Measurements from ENCODE around the gene ASCC1.
A peak's percentile ranks its signal among the peaks of the same experiment; 100 is the strongest.

ASCC1 gene

DNA sequence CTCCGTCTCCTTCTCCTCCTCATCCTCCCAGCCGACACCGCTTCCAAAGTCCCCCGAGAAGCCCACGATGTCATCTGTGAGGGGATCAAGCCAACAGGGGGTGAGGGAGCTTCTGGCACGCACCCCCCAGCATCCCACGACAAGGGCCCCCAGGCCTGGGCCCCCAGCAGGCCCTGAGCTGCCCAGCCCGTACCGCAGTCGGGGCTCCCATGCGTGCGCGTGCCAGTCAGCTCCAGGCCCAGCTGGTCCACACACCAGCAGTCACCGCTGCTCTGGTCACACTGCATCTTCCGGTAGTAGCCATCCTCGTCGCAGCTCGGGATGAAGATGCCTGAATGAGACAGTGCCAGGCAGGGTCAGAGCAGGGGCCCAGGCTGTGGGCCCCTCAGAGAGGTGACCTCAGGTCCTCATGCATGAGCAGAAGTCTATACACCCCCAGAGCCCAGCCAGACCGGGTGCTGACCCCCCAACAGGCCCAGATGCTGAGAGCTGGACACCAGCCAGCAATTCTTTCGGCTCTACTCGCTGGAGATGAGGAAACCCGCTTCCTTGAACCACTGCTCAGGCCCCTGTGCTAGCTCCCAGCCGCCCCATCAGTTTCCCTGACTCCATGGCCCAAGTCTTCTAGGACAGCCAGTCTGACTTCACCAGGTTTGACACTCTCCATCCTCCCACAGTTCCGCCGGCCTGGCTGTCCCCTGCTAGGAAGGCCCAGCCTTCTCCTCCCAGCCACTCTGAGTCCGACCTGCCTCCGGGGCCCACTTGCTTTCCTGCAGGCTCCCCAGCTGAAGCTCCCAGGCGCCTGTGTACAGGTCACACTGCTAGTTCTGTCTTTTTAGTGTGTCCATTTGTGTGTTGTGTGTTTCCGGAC lies 153.0 kb downstream of the ASCC1 start:
- DNase-seq, result no peak

DNA sequence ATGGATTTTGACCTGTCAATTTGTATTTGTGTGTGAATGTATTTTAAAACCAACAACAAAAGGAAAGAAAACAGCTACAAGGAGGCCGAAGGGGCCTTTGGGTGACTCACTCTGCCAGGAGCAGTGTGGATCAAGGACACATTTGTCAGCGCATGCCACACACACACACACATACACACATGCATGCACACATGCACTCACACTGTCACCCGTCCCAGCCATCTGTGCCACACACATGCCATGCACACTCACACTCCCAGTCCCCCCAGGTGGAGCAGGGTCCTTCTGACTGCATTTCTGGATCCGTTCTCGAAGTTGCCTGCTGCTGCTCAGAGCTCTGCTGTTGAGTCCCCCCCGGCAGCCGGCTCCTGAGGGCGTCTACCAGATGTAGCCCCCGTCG lies 153.7 kb downstream of the ASCC1 start:
- DNase-seq, result no peak

DNA sequence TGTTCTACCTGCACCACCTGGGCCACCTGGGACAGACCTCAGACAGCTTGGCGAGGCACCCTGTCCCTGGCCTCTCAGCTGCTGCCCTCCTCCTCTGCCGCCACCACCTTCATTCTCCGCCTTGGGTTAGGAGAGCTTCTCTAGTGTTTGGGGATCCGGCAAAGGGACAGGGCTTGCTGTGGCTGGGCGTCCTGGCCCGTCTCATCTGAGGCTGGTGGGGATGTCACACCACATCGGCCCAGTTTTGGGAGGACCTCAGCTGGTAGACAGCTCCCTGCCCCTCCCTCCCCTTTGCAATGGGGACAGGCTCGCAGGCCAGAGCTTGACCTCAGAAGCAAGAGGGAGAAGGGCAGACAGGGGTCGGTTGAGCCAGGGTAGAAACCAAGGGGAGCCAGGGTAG lies 154.1 kb downstream of the ASCC1 start:
- no peak for DNase-seq

DNA sequence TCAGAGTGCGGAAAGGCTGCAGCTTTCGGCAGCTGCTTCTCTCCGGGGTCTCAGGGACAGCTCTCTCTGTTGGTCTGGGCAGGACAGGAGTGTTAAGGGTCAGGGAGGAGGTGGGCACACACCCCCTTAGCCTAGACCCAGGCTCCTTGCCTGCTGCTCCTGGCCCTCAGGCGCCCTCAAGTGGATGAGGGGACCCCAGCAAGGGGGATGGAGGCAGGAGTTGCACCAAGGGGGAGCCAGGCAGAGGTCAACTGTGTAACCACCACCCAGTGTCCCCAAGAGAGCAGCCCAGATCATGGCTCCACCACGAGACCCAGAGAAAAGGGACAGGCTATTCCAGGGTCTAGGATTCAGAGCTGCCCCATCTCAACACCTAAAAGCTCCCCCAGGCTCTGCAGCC lies 154.6 kb downstream of the ASCC1 start:
- peak in 1 of 6 experiments; percentile 30 for DNase-seq

DNA sequence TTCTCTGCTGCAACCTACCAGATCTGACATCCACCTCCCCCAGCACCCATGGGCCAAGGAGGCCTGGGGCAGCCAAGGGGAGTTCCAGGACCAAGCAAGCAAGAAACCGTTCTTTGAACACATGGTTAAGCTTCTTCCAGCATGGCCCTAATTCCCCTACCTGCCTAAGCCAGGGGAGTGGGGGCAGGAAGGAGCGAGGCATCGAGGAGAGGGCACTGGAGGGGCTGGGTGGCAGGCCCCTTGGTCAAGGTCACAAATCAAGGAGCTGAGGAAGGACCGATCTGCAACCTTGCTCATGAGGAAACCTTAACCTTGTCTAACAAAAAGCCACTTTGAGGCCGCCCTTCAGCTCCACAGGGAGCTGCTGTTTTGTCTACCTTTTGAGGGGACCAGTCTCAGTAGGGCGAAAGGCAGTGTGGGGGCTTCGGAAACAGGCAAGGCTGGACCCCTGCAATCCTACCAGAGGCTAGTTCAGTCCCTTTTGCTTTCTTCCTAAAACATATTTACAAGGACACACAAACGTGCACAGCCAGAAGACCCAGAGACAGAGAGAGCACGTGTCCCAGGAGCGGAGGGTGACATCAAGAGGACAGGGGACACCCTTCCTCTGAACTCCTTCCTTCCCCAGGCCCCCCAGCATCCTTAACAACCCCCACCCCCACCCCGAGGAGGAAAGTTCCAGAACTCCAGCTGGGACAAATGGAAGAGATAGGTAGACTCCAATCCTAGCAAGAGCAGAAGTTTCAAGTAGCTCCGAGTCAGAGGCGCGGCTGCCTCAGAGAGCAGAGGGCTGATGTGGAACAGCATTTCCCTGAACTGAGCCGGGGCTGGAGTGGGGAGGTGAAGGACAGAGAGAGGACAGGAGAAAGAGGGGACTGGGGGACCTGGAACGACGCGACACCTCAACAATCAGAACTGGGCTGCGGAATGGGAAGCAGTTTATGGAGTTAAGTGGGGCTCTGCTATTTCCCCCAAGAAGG lies 155.9 kb downstream of the ASCC1 start:
- no peak for DNase-seq

DNA sequence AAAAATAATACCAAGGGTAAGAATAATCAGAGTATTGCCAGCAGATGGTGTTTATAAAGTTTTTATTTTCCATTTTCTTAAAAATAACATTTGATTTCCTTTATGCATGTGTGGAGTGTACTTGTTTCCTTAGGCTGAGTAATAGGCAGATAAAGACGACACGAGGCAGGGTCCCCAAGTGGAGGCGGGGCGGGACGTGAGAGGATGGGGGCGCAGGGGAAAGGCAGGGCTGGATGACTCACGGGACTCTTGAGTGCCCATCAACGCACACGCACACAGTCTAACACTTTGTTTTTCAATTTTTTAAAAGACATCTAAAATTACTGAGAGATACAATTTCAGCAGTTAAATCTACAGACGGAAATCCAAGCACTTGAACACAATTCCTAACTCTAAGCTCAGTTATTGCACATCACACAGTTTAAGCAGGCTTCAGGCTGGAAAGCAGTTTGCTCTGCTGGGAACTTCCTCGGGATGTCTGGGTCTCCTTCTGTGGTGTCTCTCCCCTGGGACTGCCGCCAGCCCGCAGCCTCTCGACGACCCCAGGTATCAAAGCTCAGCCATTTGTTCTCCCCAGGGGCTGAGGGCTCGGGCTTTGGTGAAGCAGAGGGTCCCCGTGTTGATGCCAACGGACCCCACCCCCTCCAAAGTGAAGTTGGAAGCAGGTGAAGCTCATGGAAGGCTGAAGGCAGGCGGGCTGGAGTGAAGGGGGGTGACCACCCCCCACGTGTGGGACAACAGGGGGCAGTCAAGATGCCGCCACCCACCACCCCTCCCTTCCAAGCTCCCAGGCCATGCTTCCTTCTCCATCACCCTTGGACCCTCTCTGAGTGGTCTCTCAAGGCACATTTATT lies 156.9 kb downstream of the ASCC1 start:
- DNase-seq, result no peak

DNA sequence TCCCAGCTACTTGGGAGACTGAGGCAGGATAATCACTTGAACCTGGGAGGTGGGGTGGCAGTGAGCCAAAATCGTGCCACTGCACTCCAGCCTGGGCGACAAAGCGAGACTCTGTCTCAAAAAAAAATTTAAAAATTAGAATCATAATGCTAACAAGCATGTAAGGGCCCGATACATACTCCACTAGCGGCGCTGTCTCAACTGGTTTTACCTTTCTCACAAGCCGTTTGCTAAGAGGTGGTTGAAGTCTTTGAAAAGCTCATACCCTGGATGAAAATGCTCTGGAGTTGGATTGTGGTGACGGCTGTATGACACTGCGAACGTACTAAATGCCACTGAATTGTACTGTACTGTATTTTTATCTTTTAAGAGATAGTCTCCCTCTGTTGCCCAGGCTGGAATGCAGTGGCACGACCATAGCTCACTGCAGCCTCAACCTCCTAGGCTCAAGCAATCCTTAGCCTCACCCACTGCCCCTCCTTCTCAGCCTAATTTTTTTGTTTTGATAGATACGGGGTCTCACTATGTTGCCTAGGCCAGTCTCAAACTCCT lies 157.7 kb downstream of the ASCC1 start:
- no peak for DNase-seq

DNA sequence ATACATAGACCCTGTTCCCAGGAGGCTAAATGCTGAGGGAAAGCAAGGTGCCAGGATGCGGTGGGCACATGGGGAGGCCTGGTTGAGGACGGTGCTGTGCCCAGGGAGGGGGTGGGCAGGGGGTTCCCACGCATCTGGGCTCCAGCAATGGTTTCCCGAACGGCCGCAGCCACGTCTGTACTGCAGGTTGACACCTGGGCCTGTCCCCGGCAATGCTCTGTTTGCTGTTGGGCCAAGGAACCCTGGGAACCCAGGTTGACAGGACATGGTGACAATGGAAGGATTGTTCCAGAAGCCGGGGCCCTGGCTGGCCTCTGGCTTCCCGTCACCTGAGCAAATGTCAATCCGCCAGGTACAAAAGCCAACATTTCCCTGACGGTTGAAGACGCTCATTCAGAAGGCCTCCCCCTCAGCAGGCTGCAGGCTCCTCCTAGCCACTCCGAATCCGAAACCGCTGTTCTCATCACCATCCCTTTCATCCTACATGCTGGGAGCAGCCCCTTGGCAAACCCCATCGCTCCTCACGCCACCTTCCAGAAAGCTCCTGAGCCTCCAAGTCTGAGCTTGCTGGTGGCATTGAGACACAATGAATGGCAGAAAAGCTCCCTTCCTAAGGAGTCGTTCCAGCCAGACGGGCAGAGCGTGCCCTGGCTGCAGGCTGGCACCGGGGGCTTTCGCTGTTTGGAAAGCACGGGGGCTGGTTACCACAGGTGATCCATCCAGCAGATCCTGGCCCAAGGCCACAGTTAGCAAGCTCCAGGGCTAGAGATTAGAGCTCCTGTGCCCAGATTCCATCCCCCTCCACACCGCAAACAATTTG lies 158.9 kb downstream of the ASCC1 start:
- DNase-seq, result no peak

DNA sequence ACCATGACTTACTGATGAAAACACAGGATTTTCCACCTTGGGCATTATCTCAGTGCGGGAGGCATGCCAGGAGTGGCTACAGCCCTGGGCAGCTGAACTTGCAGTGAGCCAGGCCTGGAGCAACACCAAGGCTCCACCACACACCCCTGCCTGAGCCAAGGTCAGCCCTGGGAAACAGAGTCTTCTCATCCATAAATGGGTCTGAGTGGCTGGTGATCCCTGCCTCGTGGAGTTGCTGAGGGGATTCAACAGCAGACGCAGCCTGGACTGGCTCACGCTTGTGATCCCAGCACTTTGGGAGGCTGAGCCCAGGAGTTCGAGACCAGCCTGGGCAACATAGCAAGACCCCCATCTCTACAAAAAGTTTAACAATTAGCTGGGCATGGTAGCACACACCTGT lies 160.0 kb downstream of the ASCC1 start:
- DNase-seq, result no peak

DNA sequence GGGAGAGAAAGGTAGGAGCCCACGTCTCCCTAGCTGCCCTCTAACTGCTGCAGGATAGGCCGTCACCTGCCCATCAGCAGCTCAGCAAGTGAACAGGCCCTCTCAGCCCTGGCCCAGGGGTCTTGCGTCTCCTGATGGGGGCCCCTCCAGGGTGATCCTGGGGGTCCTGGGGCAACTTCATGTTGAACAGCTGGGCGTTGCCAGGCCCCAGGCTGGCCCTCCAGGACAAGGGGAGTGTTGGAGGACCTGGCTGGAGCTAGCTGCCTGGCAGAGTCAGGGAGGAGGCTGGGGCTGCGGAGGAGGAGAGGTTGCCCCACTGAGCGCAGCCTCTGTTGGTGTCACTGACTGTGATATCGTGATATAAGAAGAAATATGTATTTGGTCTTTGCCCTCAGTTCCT lies 162.4 kb downstream of the ASCC1 start:
- DNase-seq, result no peak

DNA sequence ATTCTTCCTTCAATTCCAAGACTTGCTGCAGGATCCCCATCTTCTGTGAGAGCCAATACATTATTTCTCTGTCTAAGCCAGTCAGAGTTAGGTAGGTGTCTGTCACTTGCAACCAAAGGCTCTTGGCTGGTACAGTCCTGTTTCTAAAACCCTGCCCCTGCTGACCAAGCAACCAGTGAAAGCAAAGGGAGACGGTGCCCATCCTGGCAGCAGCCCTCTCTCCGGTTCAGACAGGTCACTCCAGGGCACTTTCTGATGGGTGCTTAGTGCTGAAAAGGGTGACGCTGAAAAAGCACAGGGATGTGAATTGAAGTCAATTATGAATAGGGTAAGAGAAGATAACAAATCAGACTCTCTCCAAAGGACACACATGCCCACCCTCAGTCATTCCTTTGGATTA lies 165.2 kb downstream of the ASCC1 start:
- DNase-seq, result no peak

DNA sequence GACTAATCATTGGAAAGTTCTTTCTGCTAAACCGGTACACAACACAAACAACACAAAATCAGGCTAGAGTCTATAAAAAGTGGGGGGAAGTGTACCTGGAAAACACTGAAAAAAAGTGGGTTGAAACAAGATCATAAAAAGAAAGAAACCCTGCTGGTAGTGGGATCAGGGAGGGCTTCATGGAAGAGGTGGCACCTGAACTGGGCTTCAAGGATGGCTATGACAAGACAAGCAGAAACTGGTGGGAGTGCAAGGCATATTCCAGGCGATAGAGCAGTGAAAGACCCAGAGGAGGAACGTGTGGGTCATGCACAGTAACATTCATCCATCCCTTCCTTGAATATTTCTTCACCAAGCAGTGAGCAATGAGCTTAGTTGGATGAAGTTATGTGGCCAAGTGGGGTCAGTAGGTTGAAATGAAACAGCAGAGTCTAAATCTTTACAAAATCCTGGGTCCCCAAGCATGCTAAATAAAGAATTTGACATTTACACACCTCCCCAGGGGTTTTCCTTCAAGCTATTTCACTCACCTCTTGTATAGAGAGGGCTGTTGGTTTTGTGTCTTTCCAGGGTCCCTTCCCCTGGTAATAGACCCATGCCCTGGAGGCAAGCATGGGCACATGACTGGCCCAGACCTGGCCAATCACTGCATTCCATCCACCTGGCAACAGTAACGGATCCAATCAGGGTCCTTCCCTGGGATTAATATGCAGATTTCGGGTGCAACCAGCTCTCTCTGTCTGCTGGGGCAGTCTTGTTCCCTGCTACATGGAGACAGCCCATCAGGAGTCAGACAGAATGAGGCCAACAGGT lies 165.9 kb downstream of the ASCC1 start:
- no peak for DNase-seq

DNA sequence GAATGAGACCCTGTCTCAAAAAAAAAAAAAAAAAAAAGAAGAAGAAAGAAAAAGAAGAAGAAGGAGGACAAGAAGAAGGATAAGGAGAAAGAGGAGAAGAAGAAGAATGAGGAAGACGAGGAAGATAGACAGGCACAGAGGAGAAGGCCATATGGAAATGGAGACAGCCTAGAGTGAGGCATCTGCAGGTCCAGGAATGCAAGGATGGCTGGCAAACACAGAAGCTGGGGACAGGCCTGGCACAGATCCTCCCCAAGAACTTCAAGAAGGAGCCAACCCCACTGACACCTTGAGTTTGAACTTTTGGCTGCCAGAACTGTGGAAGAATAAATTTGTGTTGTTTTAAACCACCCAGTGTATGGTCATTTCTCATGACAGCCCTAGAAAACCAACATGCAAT lies 166.6 kb downstream of the ASCC1 start:
- DNase-seq, result no peak

DNA sequence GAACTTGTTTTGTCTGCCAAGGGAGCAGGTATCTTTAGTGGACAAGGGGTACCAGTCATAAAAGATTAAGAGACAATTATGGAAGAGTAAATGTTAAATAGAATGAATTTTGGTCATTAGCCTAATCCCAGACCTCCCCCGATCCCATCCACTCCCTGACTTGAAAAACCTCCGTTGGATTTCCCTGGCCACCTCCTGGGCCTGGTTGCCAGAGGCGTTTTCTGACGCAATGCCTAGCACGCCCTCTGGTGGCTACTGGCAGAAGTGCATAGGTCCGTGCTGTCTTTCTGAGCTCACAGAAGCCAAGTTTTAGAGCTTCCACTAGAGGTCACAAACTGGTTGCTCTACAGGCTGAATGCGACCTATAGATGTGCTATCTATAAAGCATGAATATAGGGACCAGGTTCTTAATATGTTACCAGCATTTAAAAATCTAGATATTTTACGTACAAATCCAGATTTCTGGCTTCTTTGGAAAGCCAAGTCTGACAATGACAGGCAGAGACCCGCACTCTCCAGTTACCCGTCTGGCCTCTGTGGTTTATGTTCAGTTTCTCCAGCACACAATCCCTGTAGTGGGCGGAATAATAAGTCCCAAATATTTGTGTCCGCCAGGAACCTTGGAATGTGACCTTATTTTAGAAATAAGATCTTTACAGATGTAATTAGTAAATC lies 167.5 kb downstream of the ASCC1 start:
- DNase-seq, result peak; percentile 57 to 89 (median 82)
